GM10266 (cell line): ENCODE results near the gene MAN2A2.

Experiments used
- DNase-seq: peaks from one replicate; pipeline ENCODE4 v3.0.0; 2012; ENCODE audit errors: extremely low spot score
- TF ChIP-seq, protein P1 (sequence below): IDR thresholded peaks from 2 replicates; pipeline ENCODE4 v1.5.1; 2012; ENCODE audit warnings: mild to moderate bottlenecking, low read depth; ENCODE audit not compliant: control insufficient read depth, insufficient read depth; ENCODE audit errors: missing control alignments

Gene MAN2A2

DNA sequence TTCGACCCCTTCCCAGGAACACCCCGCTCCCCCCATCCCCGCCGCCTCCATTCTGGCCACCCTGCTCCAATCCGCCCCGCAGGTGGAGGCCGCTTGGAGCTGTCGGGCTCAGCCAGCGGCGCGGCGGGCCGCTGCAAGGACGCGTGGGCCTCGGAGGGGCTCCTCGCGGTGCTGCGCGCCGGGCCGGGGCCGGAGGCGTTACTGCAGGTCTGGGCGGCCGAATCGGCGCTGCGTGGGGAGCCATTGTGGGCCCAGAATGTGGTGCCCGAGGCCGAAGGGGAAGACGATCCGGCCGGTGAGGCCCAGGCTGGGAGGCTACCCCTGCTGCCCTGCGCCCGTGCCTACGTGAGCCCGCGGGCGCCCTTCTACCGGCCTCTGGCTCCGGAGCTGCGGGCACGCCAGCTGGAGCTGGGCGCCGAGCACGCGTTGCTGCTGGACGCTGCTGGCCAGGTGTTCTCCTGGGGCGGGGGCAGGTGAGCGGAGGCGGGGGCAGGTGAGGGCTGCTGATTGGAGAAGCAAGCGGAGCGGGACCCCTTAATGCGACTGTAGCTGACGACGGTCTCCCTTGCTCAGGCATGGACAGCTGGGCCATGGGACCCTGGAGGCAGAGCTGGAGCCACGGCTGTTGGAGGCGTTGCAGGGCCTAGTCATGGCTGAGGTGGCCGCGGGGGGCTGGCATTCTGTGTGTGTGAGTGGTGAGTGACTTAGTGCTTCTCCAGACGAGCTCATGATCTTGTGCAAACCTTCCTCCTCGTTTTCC, 54.1 kb downstream of the MAN2A2 start:
- TF ChIP-seq, protein P1, sequence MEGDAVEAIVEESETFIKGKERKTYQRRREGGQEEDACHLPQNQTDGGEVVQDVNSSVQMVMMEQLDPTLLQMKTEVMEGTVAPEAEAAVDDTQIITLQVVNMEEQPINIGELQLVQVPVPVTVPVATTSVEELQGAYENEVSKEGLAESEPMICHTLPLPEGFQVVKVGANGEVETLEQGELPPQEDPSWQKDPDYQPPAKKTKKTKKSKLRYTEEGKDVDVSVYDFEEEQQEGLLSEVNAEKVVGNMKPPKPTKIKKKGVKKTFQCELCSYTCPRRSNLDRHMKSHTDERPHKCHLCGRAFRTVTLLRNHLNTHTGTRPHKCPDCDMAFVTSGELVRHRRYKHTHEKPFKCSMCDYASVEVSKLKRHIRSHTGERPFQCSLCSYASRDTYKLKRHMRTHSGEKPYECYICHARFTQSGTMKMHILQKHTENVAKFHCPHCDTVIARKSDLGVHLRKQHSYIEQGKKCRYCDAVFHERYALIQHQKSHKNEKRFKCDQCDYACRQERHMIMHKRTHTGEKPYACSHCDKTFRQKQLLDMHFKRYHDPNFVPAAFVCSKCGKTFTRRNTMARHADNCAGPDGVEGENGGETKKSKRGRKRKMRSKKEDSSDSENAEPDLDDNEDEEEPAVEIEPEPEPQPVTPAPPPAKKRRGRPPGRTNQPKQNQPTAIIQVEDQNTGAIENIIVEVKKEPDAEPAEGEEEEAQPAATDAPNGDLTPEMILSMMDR = no peak
- DNase-seq = no peak

DNA sequence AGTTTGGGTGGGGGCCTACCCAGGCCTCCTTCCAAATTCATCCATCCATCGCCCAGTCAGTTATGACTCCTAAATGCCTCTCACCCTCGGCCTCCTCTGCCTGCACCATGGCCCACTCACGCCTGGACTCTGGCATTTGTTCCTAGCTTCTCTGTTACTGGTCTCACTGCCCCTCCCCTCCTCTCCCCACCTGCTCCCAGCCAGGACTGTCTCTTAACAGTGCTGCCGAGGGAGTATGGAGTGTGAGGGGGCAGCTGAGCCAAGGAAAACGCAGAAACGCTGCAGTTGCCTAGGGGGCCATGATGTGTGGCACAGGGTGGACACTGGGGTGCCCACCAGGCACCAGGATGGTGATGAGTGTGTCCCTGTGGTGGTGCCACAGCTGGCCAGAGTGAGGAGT, 54.7 kb downstream of the MAN2A2 start:
- TF ChIP-seq, protein P1 = no peak
- DNase-seq = no peak

DNA sequence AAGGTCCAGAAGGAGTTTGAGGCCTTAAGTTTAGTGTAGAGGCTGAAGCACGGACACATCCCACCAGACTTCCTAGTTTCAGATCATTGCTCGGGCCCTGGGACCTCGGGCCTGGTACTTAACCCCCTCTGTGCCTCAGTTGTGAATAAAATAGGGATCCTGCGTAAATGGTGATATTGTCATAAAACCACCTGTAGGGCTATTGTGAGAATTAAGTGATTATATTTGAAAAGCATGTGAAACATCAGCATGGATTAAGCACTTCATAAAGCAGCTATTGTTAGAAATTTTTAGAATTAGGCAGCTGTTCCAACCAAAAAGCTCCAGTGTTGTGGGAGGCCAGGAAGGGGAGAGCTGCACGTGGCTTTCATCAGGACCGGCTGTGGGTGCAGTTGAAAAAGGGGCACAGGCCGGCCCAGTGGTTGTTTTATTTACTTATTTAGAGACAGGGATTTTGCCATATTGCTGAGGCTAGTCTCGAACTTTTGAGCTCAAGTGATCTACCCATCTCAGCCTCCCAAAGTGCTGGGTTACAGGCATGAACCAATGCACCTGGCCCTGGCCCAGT, 56.0 kb downstream of the MAN2A2 start:
- DNase-seq = no peak
- TF ChIP-seq, protein P1 = no peak

DNA sequence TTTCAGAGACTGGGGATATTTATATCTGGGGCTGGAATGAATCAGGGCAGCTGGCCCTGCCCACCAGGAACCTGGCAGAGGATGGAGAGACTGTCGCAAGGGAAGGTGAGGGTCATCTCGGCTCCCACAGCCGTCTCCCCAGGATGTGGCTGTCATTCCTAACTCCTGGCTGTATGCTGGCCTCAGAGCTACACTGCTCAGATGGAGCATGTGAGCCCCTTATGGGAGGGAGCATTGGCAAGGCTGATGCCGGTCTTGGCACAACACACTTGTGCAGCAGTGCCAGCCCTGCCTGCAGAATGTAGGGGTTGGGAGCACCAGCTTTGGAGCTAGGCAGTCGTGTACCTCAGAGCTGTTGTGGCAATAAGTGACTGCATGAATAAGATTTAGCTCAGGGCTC, 56.8 kb downstream of the MAN2A2 start:
- TF ChIP-seq, protein P1 = no peak
- no peak for DNase-seq

DNA sequence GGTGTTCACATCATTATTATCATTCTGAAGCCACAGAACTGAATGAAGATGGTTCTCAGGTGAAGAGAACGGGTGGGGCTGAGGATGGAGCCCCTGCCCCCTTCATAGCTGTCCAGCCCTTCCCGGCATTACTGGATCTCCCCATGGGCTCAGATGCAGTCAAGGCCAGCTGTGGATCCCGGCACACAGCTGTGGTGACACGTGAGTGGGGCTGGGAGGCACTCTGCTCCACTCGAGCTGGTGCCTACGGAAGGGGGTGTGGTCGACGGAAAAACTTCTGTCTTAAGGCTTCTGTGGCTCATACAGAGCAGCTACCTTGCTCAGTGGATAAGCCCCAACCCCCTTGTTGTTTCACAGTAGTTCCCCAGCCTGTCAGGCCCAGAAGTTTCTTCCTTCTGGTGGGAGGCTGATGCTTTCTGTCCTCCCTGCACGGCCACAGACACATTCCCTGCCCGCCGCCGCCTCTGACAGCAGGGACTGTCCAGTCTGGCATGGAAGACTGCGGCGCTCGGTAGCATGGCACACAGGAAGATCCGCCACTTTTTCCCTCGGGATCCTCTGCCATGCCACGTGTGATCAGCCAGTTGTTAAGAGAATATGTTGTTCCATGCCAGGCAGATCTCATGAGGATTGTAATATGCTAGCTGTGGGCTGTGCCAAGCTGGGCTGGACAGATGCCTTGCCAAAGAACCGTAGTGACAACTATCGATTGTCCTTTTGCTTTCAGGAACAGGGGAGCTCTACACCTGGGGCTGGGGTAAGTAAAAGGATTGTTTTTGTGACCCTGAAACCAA, 57.4 kb downstream of the MAN2A2 start:
- TF ChIP-seq, protein P1 = no peak
- no peak for DNase-seq

DNA sequence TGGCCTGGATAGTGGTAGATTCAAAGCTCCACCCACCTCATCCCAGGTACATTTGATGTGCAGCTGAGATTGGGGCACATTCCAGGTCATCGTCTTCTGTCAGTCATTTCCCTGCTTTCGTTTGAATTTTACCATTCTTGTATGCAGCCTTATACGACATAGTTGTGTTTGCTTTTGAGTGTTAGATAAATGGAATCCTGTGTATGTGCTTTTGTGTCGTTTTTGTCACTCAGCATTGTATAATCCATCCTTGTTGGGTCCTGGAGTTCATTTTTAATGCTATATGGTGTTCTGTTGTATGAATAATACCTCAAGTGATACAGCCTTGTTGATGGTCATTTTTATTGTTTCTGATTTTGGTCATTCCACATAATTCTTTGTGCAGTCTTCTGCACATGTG, 58.9 kb downstream of the MAN2A2 start:
- TF ChIP-seq, protein P1 = no peak
- DNase-seq = no peak
